HPDE6-E6E7 (cell line): ENCODE data around the gene HMOX1.
"Not testable (repeated sequence)": the region's sequence is repeated elsewhere in the genome, so short reads cannot be mapped to it uniquely, and the experiment has no call there.

Source experiments
- DNase-seq: peaks from one replicate; pipeline ENCODE4 v3.0.0; 2011; ENCODE audit warnings: missing footprints; ENCODE audit errors: extremely low spot score

The HMOX1 gene

DNA sequence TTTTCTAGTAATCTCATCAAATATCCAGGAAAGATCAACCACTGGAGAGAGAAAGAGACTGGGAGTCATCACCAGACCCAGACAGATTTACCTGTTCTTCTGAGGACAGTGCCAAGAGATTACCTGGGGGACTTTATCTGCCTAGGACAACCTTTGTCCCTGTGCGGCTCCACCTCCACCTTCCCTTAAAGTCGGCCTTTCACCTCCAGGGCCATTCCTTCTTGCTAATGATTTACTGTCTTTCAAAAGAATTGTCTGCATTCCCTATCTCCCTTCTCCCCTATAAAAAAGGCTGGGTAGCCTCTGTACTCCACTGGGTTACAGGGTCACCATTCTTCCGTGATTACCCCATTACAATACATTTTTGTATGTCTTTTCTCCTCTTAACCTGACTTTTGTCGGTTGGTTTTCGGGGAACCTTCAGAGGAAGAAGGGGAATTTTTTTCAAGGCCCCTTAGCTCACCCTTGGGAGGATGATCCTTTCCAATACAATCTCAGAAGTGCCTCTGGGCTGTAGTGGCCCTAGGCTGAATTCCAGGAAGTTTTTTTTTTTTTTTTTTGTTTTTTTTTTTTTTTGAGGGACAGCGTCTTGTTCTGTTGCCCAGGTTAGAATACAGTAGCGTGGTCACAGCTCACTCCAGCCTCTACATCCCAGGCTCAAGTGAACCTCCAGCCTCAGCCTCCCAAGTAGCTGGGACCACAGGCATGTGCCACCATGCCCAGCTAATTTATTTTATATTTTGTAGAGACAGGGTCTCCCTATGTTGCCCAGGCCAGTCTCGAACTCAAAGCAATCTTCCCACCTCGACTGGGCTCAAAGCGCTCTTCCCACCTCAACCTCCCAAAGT is 1.5 kb upstream of the HMOX1 start:
- no peak for DNase-seq

DNA sequence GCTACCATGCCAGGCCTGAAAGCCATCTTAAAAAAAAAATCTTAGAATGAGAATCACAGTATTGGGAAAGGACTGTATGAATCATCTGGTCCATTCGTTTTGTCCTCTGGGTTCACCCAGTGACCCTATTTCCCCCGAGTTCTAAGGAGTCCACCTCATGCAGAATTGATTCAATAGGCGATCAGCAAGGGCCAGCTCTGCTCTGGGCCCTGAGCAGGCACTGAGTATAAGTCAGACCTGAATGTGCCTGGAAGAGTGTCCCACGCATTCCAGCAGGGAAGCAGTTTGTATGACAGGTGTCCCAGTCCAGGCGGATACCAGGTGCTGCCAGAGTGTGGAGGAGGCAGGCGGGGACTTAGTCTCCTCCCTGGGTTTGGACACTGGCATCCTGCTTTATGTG is 883 bp upstream of the HMOX1 start:
- DNase-seq = no peak

DNA sequence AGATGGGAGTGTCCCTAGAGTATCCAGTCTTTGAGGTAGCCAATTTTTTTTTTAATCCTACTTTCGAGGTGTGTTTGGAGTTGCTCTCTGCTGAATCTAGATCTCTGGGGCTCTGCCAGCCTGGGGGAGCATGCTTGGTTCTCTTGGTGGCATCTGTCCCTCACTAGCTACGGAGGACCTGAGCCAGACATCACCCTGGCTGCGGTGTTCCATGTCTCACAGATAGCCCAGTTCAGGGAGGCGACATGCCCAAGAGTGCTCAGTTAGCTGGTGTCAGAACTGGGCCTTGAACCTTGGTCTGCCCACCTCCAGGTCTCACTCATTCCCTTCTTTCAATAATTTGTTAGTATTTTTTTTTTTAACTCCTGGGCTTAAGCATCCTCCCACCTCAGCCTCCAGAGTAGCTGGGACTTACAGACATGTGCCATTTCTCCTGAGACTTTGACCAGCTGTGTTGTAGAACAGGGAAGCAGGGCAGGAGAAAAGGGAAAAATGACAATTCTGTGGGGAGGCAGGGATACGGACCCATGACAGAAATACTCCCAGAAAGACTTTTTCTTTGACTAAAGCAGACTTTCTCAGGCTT is 621 bp downstream of the HMOX1 start:
- no peak for DNase-seq

DNA sequence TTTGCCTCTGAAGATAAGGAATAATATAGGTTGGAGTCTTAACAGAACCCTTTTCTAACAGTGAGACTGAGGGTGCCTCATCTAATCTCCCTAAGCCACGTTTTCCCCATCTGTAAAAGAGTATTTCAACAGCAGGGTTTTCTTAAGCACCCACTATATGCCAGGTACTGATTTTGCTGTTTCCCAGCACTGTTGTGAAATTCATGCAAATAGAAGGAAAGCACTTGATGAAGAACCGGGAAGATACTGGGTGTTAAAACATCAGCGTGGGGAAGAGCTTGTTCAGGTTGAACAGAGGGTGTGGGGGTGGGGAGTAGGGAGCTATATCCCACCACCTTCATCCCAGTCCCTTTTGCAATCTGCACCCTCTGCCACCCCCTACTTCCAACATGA is 2.8 kb downstream of the HMOX1 start:
- DNase-seq = no peak

DNA sequence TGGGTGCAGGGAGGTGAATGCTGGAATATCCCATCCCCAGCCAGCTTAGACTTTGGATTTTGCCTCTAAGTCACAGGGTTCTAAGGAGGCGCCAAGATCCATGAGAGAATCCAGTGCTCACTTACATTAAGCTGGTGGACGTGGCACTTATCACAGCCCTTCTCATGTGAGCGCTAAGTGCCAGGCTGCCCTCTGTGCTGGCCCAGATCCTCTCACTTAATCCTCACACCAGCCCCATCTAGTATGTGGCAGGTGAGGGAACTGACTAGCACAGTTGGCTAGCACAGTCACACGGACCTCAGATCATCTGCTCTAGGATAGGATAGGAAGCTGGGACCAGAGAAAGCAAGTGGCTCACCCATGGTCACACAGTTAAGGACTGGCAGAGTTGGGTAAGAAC is 3.6 kb downstream of the HMOX1 start:
- no peak for DNase-seq

DNA sequence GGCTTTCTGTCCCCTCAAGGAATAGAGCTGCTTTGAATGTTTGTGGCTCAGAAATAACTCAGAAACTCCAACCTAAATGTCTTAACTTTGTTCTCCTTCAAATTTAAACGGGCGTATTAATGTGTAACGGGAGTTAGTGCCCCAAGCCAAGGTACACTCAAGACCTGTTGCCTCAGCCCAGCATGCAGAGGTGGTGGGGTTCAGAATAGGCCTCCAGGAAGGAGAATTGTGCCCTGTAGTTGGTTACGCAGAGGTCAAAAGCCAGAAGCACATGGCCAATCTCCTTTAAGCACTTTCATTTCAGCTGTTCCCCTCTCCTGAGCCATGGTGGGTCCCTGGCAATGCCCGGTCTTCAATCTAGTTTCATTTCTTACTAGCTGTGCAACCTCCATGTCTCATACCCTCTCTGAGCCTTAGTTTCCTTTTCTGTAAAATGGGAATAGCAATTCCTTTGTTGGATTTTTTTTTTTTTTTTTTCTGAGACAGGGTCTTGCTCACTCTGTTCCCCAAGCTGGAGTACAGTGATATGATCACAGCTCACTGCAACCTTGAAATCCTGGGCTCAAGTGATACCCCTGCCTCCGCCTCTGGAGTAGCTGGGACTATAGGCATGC is 4.2 kb downstream of the HMOX1 start:
- DNase-seq = no peak

DNA sequence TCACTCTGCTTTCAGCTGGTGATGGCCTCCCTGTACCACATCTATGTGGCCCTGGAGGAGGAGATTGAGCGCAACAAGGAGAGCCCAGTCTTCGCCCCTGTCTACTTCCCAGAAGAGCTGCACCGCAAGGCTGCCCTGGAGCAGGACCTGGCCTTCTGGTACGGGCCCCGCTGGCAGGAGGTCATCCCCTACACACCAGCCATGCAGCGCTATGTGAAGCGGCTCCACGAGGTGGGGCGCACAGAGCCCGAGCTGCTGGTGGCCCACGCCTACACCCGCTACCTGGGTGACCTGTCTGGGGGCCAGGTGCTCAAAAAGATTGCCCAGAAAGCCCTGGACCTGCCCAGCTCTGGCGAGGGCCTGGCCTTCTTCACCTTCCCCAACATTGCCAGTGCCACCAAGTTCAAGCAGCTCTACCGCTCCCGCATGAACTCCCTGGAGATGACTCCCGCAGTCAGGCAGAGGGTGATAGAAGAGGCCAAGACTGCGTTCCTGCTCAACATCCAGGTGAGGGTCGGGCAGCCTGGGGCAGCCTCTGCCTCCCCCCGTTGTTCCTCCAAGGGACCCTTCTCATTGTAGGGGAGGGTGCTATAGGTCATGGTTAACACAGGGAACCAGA is 5.9 kb downstream of the HMOX1 start:
- DNase-seq = no peak

DNA sequence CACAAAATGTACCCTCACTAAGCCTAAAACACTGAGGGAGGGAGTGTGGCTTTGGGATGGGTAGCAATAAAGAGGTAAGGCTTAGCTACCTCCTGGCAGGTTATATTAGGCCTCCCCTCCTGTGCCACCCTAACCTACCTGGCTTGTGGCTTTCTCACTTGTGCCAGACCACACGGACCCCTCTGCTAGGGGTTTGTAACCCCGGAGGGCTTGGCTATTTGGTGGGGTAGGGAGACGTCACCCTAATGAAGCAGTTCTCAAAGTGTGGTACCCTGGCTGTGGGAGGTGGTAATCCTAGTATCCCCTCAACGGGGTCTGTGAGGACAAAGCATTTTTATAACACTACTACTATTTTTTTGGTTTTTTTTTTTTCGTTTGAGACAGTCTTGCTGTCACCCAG is 10.0 kb downstream of the HMOX1 start:
- no peak for DNase-seq

DNA sequence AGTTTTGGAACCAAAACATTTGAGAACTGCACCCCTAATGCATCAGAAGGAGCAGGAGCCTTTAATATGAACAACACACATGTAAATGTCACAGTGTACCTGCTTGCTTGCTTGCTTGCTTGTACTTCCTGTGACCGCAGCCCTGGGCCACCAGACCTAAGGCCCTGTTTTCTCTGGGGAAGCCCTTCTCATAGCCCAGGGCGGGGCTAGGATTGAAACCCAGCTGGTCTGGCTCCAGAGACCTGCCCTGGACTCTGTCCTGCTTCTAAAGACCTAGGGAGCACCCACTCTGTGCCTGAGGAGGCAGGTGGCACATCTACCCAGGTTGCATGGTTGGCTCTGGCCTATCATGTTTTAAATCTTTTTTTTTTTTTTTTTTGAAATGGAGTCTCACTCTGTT is 11.5 kb downstream of the HMOX1 start:
- no peak for DNase-seq

DNA sequence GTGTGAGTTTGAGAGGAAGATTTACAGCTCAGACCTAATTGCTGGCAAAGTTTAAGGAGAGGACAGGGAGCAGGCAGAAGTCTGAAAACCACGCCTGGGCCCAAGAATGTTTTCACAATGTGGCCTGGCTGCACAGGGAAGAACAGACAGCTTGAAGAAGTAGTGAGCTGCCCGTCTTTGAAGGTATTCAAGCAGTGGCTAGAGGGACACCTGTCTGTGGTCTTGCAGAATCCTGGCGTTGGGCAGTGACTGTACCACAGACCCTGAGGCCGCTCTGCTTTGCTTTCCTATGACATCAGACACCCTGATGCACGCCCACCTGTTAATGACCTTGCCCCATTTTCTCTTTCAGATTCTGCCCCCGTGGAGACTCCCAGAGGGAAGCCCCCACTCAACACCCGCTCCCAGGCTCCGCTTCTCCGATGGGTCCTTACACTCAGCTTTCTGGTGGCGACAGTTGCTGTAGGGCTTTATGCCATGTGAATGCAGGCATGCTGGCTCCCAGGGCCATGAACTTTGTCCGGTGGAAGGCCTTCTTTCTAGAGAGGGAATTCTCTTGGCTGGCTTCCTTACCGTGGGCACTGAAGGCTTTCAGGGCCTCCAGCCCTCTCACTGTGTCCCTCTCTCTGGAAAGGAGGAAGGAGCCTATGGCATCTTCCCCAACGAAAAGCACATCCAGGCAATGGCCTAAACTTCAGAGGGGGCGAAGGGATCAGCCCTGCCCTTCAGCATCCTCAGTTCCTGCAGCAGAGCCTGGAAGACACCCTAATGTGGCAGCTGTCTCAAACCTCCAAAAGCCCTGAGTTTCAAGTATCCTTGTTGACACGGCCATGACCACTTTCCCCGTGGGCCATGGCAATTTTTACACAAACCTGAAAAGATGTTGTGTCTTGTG is 12.5 kb downstream of the HMOX1 start:
- DNase-seq = no peak

DNA sequence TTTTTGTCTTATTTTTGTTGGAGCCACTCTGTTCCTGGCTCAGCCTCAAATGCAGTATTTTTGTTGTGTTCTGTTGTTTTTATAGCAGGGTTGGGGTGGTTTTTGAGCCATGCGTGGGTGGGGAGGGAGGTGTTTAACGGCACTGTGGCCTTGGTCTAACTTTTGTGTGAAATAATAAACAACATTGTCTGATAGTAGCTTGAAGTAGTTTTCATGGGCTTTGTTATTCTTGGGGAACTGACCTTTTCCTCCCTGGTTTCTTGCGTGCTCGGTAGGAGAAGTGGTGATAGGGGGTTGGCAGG is 13.1 kb downstream of the HMOX1 start:
- DNase-seq = no peak

DNA sequence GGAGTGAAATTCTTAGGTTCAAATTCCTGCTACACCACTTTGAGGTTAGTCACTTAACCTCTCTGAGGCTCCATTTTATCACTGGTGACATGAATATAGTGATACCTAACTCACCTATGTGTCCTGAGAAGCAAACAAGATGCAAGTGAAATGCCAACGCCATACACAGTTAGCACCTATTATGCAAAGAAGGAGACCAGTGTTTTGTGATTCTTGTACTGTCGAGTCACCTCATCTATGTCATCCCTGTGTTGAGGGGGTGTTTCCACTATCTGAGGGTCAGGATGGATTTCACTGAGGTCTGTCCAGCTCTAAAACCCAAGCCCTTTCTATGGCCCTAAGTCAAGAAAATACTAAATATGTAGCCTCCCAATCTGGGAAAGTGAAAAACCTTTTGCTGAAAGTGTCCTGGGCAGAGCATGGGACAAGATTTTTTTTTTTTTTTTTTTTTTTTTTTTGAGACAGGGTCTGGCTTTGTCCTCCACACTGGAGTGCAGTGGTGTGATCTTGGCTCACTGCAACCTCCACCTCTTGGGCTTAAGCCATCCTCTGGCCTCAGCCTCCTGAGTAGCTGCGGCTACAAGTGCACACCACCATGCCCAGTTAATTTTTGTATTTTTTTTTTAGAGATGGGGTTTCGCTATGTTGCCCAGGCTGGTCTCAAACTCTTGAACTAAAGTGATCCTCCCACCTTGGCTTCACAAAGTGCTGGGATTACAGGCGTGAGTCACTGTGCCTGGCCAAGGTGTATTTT is 14.1 kb downstream of the HMOX1 start:
- no peak for DNase-seq

DNA sequence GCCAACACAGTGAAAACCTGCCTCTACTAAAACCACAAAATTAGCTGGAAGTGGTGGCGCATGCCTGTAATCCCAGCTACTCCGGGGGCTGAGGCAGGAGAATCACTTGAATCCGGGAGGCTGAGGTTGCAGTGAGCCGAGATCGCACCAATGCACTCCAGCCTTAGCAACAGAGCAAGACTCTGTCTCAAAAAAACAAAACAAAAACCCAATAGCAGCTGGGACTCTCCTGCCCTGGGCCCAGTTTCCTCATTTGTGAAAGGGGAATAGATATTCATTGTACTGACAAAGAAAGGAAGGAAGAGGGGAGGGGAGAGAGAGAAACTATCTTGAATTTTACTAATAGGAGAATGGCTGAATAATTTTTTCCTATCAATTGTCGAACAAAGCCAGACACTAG is 15.7 kb downstream of the HMOX1 start:
- DNase-seq = not testable (repeated sequence)

DNA sequence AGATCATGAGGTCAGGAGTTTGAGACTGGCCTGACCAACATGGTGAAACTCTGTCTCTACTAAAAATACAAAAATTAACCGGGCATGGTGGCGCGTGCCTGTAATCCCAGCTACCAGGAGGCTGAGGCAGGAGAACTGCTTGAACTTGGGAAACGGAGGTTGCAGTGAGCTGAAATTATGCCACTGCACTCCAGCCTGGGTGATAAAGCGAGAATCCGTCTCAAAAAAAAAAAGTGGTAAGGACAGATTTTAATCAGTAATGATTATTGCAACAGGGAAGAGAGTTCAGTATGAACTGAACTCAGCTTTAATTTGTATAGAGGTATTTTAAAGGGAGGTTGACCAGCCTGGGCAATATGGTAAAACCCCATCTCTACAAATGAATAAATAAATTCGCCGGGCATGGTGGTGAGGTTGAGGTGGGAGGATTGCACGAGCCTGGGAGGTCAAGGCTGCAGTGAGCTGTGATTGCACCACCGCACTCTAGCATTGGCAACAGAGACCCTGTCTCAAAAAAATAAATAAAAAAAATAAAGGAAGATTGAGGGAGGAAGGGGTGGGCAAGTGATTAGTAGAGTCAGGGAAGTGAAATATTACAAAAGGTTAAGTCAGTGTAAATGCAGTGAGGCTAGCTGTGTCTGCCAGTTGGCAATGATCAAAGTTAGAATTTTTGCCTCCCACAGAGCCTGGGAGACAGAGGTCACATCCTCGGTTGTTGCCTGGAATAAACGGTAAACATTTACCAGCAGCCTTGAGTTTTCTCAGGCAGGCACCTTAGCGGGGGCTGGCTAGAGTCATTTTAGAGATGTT is 16.4 kb downstream of the HMOX1 start:
- DNase-seq = no peak

DNA sequence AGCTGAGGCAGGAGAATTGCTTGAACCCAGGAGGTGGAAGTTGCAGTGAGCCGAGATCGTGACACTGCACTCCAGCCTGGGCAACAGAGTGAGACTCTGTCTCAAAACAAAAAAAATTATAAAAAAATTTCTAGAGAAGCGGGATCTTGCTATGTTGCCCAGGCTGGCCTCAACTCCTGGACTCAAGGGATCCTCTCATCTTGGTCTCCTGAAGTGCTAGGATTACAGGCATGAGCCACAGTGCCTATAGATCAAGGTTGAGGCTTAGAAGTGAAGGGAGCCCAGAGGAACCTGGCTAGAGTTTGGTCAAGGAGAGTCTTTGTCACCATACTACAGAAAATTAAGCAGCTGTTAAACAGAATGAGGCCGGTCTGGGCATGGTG is 17.7 kb downstream of the HMOX1 start:
- no peak for DNase-seq

DNA sequence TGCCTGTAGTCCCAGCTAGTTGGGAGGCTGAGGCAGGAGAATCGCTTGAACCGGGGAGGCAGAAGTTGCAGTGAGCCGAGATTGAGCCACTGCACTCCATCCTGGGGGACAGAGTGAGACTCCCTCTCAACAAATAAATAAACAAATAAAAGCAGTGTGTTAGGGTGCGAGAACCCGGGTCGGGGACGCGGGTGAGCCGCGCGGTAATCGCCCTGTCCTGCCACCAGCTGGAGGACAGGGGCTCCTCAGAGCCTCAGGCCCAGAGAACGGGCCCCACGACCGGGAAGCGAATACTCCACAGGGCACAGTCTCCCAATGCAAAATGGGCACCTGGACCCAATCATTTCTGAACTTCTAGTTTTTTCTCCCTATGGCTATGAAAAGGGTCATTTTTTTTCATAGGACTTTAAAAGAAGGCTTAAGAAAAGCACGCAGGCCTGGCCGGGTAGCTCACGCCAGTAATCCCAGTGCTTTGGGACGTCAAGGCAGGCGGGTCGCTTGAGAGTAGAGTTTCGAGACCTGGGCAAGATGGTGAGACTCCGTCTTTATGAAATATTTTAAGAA is 18.3 kb downstream of the HMOX1 start:
- no peak for DNase-seq

DNA sequence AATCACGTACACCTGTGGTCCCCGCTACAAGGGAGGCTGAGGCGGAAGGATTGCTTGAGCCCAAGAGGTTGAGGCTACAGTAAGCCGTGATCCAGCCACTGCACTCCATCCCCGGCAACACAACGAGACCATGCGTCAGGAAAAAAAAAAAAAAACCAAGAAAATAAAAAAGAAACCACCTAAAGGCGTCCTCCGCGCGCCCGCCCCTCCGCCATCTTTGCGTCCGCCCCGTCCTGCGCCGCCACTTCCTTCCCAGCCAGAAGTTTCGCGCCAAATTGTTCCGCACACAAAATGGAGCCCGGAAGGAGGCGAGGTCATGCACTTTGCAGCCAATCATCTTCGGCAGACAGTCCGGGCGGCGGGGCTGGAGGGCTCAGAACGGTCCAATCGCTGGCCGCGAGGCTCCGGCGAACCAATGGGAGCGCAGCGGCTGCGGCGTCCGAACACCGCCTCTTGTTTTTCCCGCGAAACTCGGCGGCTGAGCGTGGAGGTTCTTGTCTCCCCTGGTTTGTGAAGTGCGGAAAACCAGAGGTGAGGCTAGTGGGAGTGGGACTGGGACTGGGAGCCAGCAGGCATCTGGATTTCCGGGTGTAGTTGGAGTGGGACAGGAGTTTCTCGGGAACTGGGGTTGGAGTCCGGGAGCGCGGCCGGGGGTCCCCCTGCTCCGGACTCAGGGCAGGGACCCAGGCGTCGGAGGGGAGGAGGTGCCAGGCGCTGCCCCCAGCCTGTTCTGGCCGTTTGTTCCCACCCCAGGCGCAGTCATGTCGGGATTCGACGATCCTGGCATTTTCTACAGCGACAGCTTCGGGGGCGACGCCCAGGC is 19.0 kb downstream of the HMOX1 start, which contains the start of gene MCM5:
MCM5 (plus strand) TSS at position 463 of the 823 bp plus-strand sequence; CDS start at position 762, 299 bp downstream.
- DNase-seq = peak; percentile 98

DNA sequence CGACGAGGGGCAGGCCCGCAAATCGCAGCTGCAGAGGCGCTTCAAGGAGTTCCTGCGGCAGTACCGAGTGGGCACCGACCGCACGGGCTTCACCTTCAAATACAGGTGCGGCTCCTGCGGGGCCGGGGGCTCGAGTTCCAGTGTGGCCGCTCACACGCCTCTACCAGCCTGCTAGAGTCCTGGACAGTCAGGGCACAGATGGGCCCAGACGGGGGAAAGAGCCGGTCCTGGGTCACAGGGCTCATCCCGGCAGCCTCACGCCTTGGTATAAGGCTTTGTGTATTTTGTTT is 19.6 kb downstream of the HMOX1 start:
- no peak for DNase-seq

DNA sequence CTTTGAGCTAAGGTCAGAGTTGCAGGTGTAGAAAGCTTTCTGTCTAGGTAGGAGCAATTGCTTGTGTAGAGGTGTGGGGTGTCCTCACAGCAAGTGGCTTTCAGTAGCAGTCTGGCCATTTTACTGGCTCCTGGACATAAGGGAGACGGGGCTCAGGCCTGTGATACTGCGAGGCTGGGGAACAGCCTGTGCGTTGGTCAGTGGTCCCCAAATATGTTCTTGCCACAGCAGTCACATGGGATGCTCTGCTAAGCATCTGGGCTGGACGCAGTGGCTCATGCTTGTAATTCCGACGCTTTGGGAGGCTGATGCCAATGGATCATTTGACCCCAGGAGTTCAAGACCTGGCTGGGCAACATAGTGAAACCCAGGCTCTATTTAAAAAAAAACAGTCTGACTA is 21.0 kb downstream of the HMOX1 start:
- no peak for DNase-seq
